ENCODE results near the gene XKR7. TPM values are rescaled to one million over a fixed set of nuclear protein-coding genes. Genes with fewer than 3 reads are reported as not detected.
A peak's percentile ranks its signal among the peaks of the same experiment; 100 is the strongest.
"Not testable (repeated sequence)": the region's sequence is repeated elsewhere in the genome, so short reads cannot be mapped to it uniquely, and the experiment has no call there.

Gene XKR7
- polyA plus RNA-seq, 4 donors, result 0.20 to 0.47 (median 0.33) TPM

DNA sequence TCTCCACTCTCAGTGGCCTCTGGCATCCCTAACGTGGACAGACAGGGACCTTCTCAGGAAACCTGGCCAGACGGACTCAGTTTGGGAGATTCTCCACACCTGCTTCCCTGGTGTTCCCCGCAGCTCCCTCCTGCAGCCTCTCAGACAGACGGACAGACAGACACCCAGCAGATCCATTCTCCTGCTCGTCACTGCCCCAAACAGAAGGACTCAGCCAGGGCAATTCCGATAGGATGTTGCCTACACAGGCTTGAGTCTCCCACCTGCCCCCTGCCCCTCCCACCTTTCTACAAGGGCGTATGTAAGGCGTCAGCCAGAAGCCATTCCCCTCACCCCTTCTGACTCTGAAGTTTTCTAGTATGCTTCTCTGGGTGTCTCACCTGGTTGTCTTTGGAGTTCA, 42.7 kb downstream of the XKR7 start:
- DNase-seq (ENCODE audit: low read depth in 4 of 4, low spot score in 3 of 4), result no peak

- no peak for DNase-seq (ENCODE audit: low read depth in 4 of 4, low spot score in 3 of 4)
Measured at GRCh38 chr20:32012159-32012688, 44.3 kb downstream of the XKR7 start.

DNA sequence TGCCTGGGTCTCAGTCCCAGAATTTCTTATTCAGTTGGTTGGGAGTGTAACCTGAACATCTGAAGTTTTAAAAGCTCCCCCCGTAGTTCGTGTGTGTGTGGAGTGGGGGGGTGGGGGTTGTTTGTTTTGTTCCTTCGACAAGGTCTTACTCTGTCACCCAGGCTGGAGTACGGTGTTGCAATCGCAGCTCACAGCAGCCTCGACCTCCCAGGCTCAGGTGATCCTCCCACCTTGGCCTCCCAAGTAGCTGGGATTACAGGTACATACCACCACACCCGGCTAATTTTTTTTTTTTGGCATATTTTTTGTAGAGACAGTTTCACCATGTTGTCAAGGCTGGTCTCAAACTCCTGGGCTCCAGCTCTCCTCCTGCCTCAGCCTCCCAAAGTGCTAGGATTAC, 45.4 kb downstream of the XKR7 start:
- DNase-seq (ENCODE audit: low read depth in 4 of 4, low spot score in 3 of 4), result no peak

DNA sequence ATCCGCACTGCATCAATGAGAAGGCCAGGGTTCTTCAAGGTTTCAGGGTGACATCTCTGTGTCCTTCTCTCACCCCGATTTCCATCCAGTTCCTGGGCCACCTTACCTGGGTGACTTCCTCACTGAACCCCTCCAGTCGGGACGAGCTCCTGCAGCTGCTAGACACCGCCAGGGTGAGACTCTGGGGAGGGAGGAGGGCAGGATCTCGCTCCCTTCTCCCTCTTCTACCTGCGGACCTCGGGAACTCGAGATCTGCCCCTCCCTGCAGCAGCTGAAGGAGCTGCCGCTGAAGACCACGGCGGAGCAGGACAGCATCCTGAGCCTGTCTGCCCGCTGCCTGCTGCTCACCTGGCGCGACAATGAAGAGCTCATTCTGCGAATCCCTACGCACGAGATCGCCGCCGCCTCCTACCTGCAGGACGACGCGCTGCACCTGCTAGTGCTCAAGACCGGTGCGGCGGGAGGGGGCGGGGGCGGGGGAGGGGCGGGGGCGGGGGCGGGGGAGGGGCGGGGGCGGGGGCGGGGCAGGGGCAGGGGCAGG, 49.8 kb downstream of the XKR7 start:
- no peak for DNase-seq (ENCODE audit: low read depth in 4 of 4, low spot score in 3 of 4)

DNA sequence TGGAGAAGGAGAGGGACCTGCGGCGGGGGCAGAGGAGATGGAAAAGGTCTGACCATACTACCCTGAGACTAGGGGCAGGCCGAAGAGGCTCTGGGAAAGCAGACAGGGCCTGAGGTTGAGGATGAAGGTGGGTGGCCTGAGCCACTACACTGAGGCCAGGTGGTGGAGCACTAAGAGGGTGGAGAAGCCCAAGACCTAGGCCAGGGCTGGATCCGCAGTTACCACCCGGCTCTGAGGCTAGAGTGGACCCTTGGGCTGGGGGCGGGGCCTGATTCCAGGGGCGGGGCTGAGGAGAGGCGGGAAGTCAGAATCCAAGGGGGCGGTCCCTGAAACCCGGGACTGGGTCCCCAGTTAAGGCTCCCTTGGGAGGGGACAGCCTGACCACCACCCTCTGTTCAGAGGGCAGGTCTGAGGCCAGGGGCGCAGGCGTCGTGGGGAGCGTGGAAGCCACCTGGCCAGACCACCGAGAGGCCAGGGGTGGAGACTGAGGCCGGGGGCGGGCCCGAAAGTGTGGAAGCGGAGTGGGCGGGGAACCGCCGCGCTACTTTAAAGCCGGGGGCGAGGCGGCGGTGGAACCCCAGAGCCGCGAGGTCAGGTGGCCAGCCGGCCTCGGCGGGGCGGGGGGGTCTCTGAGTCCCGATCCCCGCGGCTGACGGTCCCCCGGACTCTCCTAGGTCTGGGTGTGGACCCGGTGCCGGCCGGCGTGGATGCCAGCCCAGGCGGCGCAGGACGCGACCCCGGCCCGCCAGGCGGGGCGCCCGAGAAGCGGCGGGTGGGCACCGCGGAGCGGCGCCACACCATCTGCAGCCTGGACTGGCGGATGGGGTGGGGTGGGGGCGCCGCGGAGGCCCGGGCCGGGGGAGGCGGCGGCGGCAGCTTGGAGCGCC, 50.6 kb downstream of the XKR7 start:
- DNase-seq (ENCODE audit: low read depth in 4 of 4, low spot score in 3 of 4), result peak in 2 of 4 donors; percentile 51 to 58

DNA sequence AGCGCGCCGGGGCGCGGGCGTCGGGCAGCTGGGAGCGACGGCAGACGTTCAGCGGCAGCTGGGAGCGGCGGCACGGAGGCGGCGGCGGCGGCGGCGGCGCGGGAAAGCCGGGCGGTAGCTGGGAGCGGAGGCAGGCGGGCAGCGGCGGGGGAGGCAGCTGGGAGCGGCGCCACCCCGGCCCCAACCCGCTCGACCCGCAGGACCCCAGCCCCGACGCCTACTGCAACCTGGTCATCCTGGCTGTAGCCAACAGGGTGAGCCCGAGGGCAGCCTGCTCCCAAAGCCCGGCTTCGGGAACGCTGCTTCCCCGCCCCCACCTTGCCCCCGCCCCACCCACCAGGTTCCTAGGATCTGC, 51.2 kb downstream of the XKR7 start:
- no peak for DNase-seq (ENCODE audit: low read depth in 4 of 4, low spot score in 3 of 4)

- no peak for DNase-seq (ENCODE audit: low read depth in 4 of 4, low spot score in 3 of 4)
Measured at GRCh38 chr20:32019563-32020463, 51.9 kb downstream of the XKR7 start.

DNA sequence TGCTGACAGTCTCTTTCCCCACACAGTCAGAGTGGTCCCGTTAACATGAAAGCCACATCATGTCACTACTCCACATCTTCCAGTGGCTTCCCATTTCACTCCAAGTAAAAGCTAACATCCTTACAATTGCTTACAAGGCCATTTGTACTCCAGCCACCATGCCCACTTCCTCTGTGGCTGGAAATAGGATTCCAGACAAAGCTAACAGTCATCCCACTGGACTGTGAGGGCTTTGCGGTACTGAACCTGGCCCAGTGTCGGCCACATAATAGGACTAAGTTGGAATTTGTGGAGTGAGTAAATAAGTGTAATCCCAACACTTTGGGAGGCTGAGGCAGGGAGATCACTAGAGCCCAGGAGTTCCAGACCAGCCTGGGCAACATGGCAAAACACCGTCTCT, 53.1 kb downstream of the XKR7 start:
- DNase-seq (ENCODE audit: low read depth in 4 of 4, low spot score in 3 of 4), result no peak

GRCh38 chr20:32024683-32025295, 56.8 kb downstream of the XKR7 start:
- DNase-seq (ENCODE audit: low read depth in 4 of 4, low spot score in 3 of 4), result no peak

GRCh38 chr20:32027643-32028042, 59.7 kb downstream of the XKR7 start:
- no peak for DNase-seq (ENCODE audit: low read depth in 4 of 4, low spot score in 3 of 4)

- no peak for DNase-seq (ENCODE audit: low read depth in 4 of 4, low spot score in 3 of 4)
Measured at GRCh38 chr20:32028647-32029372, 60.9 kb downstream of the XKR7 start.

DNA sequence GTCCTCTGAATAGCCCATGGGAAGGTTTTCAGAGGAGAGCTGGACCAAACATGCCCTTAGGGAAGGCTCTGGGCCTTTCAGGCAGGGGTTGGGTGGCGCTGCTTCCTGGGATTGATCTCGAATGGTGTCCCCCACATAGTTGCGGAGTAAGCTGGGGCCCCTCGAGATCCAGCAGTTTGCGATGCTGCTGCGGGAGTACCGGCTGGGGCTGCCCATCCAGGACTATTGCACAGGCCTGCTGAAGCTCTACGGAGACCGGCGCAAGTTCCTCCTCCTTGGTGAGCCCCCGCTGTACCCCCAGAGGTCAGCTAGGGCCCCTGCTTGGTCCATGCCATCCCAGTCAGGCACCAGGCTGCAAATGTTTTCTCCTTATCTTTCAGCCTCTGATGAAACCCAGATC, 61.6 kb downstream of the XKR7 start:
- no peak for DNase-seq (ENCODE audit: low read depth in 4 of 4, low spot score in 3 of 4)

- DNase-seq (ENCODE audit: low read depth in 4 of 4, low spot score in 3 of 4), result peak in 2 of 4 donors; percentile 60 to 66
Measured at GRCh38 chr20:32031007-32031958, 63.3 kb downstream of the XKR7 start.

DNA sequence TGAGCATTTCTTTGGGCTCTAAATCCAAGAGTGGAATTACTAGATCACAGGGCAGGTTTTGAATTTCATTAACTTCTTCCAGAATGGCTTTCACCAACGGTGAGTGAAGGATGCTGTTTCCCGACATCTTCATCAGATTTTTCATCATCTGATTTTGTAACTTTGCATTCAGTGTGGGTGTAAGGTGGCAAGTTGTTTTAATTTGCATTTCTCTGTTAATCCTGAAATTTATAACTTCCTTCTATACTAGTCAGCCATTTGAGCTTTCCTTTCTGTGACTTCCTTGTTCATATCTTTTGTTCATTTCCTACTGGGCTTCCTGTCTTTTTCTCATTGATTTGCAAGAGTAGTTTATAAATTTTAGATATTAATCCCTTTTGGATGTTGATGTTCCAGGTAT, 65.4 kb downstream of the XKR7 start:
- DNase-seq (ENCODE audit: low read depth in 4 of 4, low spot score in 3 of 4), result no peak

GRCh38 chr20:32033721-32034120, 65.8 kb downstream of the XKR7 start:
- not testable (repeated sequence) for DNase-seq (ENCODE audit: low read depth in 4 of 4, low spot score in 3 of 4)

DNA sequence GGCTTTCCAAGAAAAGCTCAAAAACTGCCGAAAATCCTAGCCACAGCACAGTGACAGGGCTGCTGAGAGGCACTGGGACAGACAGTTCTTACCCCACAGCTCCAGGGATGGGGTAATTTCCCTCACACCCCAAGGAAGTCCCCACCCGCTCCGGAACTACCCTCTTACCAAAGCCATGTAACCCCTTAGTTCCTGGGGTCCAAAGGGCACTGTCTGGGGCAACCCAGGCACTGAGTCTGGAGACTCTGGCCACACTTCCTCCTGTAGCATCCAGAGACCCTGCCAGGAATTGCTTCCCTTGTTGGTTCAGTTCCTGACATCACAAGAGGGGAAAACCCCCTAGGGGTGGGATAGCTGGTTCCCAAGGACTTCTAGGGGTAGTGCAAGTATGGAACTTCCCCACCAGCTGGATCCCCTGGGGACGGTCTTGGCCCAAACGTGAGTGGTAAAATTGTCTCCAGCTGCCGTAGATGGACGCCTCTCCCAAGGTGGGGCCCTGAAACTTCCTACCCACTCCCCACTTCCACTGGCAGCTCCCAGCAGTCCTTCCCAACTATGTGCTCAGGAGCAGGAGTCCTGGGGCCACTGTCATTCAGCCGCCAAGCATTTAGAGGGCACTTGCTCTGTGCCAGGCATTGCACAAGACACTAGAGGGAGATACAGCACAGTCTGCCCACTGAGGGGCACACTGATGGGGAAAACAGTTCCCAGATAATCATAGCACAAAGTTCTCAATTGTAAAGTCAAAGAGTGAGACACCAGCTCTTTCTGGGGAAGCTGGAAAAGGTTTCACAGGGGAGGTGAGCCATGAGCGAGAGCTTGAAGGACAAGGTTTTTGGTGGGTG, 66.9 kb downstream of the XKR7 start:
- DNase-seq (ENCODE audit: low read depth in 4 of 4, low spot score in 3 of 4), result no peak

GRCh38 chr20:32035426-32035779, 67.5 kb downstream of the XKR7 start:
- no peak for DNase-seq (ENCODE audit: low read depth in 4 of 4, low spot score in 3 of 4)

- DNase-seq (ENCODE audit: low read depth in 4 of 4, low spot score in 3 of 4), result no peak
Measured at GRCh38 chr20:32036252-32036651, 68.3 kb downstream of the XKR7 start.
